ENCODE data around the gene NBR1.
"Not testable (repeated sequence)": the region's sequence is repeated elsewhere in the genome, so short reads cannot be mapped to it uniquely, and the experiment has no call there.

Gene NBR1

DNA sequence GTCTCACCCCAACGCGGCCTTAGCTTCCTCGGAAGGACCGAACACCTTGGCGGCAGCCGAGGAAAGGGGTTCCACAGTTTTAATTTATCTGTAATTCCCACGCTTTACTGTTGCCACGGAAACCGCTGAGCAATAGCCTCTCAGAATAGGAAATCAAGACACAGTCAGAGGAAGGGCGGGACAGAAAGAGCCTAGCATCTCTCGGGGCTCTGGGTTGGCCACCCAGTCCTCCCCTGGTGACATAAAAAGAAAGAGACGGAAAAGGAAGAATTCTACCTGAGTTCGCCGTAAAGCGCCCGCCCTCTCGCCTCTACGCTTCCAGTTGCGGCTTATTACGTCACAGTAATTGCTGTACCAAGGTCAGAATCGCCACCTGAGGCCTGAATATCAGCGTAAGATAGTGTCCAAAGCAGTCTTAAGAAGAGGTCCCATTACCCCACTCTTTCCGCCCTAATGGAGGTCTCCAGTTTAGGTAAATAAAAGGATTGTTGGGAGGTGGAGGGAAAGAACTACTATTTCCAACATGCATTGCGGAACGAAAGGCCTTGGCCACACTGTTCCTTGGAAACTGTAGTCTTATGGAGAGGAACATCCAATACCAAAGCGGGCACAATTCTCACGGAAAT is 761 bp upstream of the NBR1 start:
- peak; percentile 96 for DNase-seq (ENCODE audit: low spot score)
- TF ChIP-seq CTCF (IDR thresholded peaks at IDR 0.05), result no peak
- H3K4me3 ChIP-seq, result peak overlapping the region; percentile 89
- H3K27ac ChIP-seq, result peak overlapping the region; percentile 98 to 99

DNA sequence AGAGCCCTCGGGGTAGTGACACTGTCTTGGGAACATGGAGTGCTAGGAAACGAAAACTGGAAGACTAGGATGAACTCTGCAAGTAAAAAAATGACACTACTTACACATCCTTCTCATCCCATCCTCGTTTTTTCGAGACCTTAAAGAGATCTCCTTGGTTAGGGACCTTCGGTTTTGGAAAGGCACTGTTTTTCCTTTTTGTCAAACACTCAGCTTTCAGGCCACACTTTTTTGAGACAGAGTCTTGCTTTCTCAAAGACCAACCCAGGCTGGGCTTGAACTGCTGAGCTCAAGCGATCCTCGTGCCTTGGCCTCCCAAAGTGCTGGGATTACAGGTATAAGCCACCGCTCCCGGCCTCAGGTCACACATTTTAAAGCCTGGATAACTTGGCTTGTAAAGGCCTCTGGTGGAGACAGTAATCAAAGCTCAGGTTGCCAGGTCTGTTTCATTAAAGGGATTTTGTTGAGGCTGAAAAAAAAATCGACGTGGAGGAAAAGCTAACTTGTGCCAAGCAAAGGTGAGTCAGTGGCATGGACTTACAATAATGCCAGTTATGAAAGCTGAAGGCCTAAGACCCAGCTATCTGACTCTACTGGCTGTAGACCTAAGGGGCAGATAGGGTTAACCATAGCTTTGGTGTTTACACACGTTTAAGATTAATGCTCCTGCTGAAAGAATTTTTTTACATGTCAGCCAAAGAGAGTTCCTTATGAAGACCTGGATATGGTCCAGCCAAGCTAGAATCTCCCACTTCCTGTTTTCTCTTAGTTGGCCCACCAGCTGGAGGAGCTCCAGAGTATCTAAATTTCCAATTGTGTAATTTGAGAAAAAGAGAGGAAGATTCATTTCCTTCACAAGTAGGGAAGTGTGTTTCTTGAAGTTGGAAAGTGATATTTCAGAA is 823 bp downstream of the NBR1 start:
- peak overlapping the region; percentile 89 for H3K4me3 ChIP-seq
- no peak for TF ChIP-seq CTCF (IDR thresholded peaks at IDR 0.05)
- DNase-seq (ENCODE audit: low spot score), result peak; percentile 72
- H3K27ac ChIP-seq, result peak overlapping the region; percentile 98 to 99

GRCh38 chr17:43175213-43176118 is 4.5 kb downstream of the NBR1 start:
- peak overlapping the region; percentile 69 to 74 for H3K27ac ChIP-seq
- TF ChIP-seq CTCF (IDR thresholded peaks at IDR 0.05), result no peak

GRCh38 chr17:43176119-43176570 is 5.1 kb downstream of the NBR1 start:
- DNase-seq (ENCODE audit: low spot score), result no peak
- H3K27ac ChIP-seq, result peak overlapping the region; percentile 24 to 57
- no peak for TF ChIP-seq CTCF (IDR thresholded peaks at IDR 0.05)
- peak overlapping the region; percentile 21 for H3K4me3 ChIP-seq

More at GRCh38 chr17:43175213-43176118, 4.5 kb downstream of the NBR1 start:
- DNase-seq (ENCODE audit: low spot score), result no peak
- peak overlapping the region; percentile 21 for H3K4me3 ChIP-seq

DNA sequence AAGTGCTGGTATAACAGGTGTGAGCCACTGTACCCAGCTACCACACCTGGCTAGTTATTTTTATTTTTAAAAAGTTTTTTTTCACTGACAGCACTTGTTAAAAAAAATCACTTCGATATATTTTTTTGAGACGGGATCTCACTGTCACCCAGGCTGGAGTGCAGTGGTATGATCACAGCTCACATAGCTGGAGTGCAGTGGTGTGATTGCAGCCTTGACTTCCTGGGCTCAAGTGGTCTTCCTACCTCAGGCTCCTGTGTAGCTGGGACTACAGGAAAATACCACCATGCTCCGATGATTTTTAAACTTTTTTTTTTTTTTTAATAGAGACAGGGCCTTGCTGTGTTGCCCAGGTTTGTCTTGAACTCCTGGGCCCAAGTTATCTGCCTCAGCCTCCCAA is 12.9 kb downstream of the NBR1 start:
- no peak for DNase-seq (ENCODE audit: low spot score)
- no peak overlapping the region for H3K4me3 ChIP-seq
- H3K27ac ChIP-seq, result no peak overlapping the region
- TF ChIP-seq CTCF (IDR thresholded peaks at IDR 0.05), result no peak

GRCh38 chr17:43186656-43187055 is 15.6 kb downstream of the NBR1 start:
- not testable (repeated sequence) for H3K27ac ChIP-seq; H3K4me3 ChIP-seq; DNase-seq (ENCODE audit: low spot score)

DNA sequence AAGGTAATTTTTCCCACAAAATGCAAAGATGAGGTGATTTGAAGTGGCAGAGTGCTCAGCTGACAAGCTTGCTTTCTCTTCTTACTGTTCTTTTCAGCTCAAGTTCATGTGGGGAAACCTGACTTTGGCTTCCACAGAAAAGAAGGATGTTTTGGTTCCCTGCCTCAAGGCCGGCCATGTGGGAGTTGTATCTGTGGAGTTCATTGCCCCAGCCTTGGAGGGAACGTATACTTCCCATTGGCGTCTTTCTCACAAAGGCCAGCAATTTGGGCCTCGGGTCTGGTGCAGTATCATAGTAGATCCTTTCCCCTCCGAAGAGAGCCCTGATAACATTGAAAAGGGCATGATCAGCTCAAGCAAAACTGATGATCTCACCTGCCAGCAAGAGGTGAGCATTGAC is 22.2 kb downstream of the NBR1 start:
- H3K27ac ChIP-seq, result no peak overlapping the region
- H3K4me3 ChIP-seq, result no peak overlapping the region
- no peak for TF ChIP-seq CTCF (IDR thresholded peaks at IDR 0.05)
- no peak for DNase-seq (ENCODE audit: low spot score)

Data from coronary artery (tissue), 2 donors.